Measurements from ENCODE around the gene KRTAP21-3.
"Not testable (repeated sequence)": the region's sequence is repeated elsewhere in the genome, so short reads cannot be mapped to it uniquely, and the experiment has no call there.

KRTAP21-3 gene, protein sequence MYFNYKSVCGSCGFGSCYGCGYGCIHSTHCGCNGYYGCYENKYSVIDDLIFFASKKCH

DNA sequence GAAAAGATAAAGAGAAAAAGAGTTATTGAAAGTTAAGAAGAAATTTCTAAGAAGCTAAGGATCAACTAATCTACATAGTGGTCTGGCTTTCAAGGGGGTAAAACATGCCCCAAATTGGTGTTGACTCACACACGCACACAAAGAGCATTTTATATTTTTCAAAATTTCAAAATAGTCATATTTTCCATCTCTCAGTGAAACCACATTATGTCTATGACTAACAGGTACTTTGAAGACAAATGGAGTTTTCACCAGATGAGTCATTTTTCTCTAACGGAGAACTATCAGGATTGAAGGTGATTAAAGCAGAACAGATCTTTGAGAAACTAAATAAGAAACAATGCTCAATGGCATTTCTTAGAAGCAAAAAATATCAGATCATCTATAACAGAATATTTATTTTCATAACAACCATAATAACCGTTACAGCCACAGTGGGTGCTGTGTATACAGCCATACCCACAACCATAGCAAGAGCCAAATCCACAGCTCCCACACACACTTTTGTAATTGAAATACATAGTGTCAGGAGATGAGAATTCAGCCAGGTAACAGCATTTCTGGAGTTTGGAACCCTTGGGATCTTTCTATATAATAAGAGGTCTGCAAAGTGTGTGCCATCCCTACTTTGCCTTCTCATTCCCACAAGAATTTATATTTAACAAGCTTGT lies at the start of gene KRTAP21-3:
Gene KRTAP21-3 (minus strand): TSS at position 539 of the 671 bp plus-strand sequence. CDS start 18 bp downstream, at position 521.
- H3K4me3 ChIP-seq (ENCODE audit: low read depth, low read length) = no peak within 1 kb of the TSS
- DNase-seq (ENCODE audit: low read depth) = no peak
- TF ChIP-seq, protein P1, sequence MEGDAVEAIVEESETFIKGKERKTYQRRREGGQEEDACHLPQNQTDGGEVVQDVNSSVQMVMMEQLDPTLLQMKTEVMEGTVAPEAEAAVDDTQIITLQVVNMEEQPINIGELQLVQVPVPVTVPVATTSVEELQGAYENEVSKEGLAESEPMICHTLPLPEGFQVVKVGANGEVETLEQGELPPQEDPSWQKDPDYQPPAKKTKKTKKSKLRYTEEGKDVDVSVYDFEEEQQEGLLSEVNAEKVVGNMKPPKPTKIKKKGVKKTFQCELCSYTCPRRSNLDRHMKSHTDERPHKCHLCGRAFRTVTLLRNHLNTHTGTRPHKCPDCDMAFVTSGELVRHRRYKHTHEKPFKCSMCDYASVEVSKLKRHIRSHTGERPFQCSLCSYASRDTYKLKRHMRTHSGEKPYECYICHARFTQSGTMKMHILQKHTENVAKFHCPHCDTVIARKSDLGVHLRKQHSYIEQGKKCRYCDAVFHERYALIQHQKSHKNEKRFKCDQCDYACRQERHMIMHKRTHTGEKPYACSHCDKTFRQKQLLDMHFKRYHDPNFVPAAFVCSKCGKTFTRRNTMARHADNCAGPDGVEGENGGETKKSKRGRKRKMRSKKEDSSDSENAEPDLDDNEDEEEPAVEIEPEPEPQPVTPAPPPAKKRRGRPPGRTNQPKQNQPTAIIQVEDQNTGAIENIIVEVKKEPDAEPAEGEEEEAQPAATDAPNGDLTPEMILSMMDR (IDR thresholded peaks at IDR 0.05; ENCODE audit: low read depth, low read length, missing control alignments) = no peak

DNA sequence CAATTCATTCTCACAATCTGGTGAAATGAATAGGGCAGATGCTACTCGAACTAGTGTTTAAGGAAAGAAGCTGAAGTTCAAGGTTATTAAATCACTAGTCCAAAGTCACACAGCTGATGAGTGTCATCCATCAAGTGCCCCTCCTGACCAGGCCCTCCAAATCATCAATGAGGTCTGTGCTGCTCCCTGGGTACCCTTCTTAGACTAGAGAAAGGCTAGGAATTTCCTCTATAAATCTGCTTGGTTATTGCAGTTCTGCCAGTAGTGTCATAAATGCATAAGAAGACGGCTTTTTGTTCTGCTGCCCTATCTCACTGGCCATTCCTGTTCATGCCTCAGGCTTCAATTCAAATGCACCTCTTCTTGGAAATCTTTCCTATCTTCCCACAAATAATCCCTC lies 42.2 kb upstream of the KRTAP21-3 start:
- DNase-seq (ENCODE audit: low read depth) = no peak
- TF ChIP-seq, protein P1 (IDR thresholded peaks at IDR 0.05; ENCODE audit: low read depth, low read length, missing control alignments) = no peak
- no peak overlapping the region for H3K4me3 ChIP-seq (ENCODE audit: low read depth, low read length)

DNA sequence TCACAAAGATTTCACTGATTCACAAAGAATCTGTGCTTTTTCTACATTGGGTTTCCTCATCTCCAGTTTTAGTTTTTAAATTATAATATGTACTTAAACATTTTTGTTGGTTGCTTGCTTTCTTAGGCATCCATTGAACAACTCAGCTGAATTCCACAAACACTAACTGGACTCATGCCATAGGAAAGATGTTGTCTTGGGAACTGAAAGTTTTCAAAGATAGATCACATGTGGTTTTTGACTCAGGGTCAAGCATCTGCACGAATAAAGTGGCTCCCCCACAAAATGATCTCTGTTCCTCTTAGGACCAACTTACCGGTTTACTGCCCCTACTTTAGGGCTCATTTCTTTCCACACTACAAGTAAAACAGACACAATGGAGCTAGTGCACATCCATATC lies 39.7 kb upstream of the KRTAP21-3 start:
- H3K4me3 ChIP-seq (ENCODE audit: low read depth, low read length) = no peak overlapping the region
- no peak for DNase-seq (ENCODE audit: low read depth)
- TF ChIP-seq, protein P1 (IDR thresholded peaks at IDR 0.05; ENCODE audit: low read depth, low read length, missing control alignments) = no peak

DNA sequence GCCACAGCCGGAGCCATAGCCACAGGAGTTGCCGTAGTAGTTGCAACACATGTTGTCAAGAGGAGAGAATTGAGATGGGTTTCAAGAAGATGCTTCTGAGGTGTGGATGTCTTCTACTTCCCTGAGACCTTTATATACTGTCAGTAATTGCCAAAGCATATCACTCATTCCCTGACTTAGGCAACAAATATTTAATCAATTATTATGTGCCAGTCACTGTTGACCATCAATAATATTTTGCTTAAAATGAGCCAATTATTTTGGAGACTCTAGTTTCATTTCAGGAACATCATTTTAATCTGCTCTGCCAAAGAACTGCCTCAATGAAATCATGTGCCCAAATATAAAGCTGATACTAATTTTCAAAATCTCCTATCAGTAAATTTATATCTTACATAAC lies 36.8 kb upstream of the KRTAP21-3 start, which contains the start of gene KRTAP21-1:
Gene KRTAP21-1 (minus strand): TSS at position 101 of the 400 bp plus-strand sequence. CDS start 50 bp downstream, at position 51.
- not testable (repeated sequence) for H3K4me3 ChIP-seq (ENCODE audit: low read depth, low read length); DNase-seq (ENCODE audit: low read depth)

DNA sequence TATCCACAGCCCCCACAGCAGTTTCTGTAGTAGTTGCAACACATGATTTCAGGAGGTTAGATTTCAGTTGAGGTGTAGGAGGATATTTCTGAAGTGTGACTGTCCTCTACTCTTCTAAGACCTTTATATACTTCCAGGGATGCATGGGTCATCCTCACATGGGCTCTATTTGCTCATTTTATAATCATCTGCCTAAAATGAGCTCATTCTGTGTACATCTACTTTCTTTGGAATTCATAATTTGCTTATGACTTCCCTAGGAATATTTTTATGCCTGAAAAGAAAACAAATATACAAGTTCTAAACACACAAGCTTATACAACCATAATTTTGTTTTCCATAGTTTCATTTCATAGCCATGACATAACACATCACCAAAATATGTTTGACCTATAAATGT lies 28.6 kb upstream of the KRTAP21-3 start, which contains the start of gene KRTAP21-2:
Gene KRTAP21-2 (minus strand): TSS at position 101 of the 400 bp plus-strand sequence. CDS start 57 bp downstream, at position 44.
- TF ChIP-seq, protein P1 (IDR thresholded peaks at IDR 0.05; ENCODE audit: low read depth, low read length, missing control alignments) = no peak
- no peak for DNase-seq (ENCODE audit: low read depth)
- H3K4me3 ChIP-seq (ENCODE audit: low read depth, low read length) = no peak within 1 kb of the TSS

DNA sequence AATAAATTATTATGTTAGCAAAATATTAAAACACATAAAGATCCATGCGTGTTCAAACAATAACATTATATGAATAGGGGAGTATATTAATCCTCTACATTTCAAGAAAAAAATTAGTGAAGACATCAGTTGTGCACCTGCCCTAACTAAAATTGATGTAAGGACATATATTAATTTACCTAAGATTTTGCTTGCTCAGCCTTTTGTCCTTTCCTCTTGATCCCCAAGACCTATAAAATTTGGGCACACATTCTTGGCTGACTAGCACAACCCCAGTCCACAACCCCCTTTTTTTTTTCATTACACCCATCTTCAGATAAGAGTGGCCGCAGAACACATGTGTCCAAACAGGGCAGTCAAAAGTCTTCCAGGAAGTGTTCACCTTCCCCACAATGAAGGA lies 21.9 kb upstream of the KRTAP21-3 start:
- no peak overlapping the region for H3K4me3 ChIP-seq (ENCODE audit: low read depth, low read length)
- TF ChIP-seq, protein P1 (IDR thresholded peaks at IDR 0.05; ENCODE audit: low read depth, low read length, missing control alignments) = no peak
- DNase-seq (ENCODE audit: low read depth) = no peak

DNA sequence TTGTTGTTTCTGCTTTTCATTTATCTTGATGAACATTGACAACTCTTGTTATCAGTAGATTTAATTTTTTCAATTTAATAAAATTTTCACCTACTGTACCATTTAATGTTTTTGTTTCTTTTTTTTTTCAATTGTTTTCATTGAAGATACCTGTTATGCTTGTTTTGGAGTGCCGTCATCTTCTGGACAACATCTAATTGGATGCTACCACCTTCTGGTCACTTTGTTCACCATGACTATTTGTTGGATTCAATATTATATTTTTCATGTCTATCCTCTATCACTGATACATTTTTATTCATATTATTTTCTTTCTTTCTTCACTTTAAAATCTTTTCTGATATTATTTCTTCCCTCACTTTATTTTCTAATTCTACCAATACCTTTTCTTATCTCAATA lies 14.4 kb upstream of the KRTAP21-3 start:
- TF ChIP-seq, protein P1 (IDR thresholded peaks at IDR 0.05; ENCODE audit: low read depth, low read length, missing control alignments) = no peak
- H3K4me3 ChIP-seq (ENCODE audit: low read depth, low read length) = no peak overlapping the region
- no peak for DNase-seq (ENCODE audit: low read depth)

Measured in GM12864 (cell line).